HepG2 (cell line): ENCODE data around the gene DFFA. TPM values are rescaled to one million over a fixed set of nuclear protein-coding genes. Genes with fewer than 3 reads are reported as not detected.
A peak's percentile ranks its signal among the peaks of the same experiment; 100 is the strongest.

Experiments used
- CSRNP1 ChIP-seq: sonication (generic); formaldehyde crosslinking; IDR thresholded peaks from 2 replicates; pipeline ENCODE4 v1.8.1; 2023; ENCODE audit warnings: mild to moderate bottlenecking, missing genetic modification reagents
- DMAP1 ChIP-seq: IDR thresholded peaks from 2 replicates; pipeline ENCODE4 v1.6.1; 2016
- HOXA3 ChIP-seq: sonication (generic); formaldehyde crosslinking; IDR thresholded peaks from 2 replicates; pipeline ENCODE4 v1.5.0; 2020; ENCODE audit warnings: missing genetic modification reagents
- HOXA9 ChIP-seq: sonication (generic); formaldehyde crosslinking; IDR thresholded peaks from 2 replicates; pipeline ENCODE4 v1.8.1; 2022; ENCODE audit warnings: missing genetic modification reagents, mild to moderate bottlenecking, moderate library complexity, borderline replicate concordance
- ISX ChIP-seq: sonication (generic); formaldehyde crosslinking; conservative IDR thresholded peaks from 2 replicates; pipeline ENCODE4 v1.5.0; 2020; ENCODE audit warnings: missing genetic modification reagents
- KDM5A ChIP-seq: fragments of 200-600 bp; sonication (generic); IDR thresholded peaks from 2 replicates; pipeline ENCODE4 v1.7.0; 2018; ENCODE audit warnings: antibody characterized with exemption, mild to moderate bottlenecking, low read length, borderline replicate concordance
- MEIS2 ChIP-seq: sonication (generic); formaldehyde crosslinking; IDR thresholded peaks from 2 replicates; pipeline ENCODE4 v1.9.0; 2021; ENCODE audit warnings: mild to moderate bottlenecking, missing genetic modification reagents
- MLXIP ChIP-seq: sonication (generic); formaldehyde crosslinking; IDR thresholded peaks from 2 replicates; pipeline ENCODE4 v1.9.0; 2021; ENCODE audit warnings: missing genetic modification reagents, borderline replicate concordance
- PHF8 ChIP-seq: sonication (generic); formaldehyde crosslinking; IDR thresholded peaks from 2 replicates; pipeline ENCODE4 v1.5.0; 2020; ENCODE audit warnings: missing genetic modification reagents
- RBFOX2 ChIP-seq: fragments of 200-400 bp; formaldehyde crosslinking; IDR thresholded peaks from 2 replicates; pipeline ENCODE4 v1.6.1; 2017; ENCODE audit warnings: low read depth, mild to moderate bottlenecking, low read length
- SRY ChIP-seq: sonication (generic); formaldehyde crosslinking; IDR thresholded peaks from 2 replicates; pipeline ENCODE4 v1.8.0; 2022; ENCODE audit warnings: mild to moderate bottlenecking, missing genetic modification reagents
- SUZ12 ChIP-seq: fragments of 150-350 bp; IDR thresholded peaks from 2 replicates; pipeline ENCODE4 v1.6.1; 2014; ENCODE audit warnings: low read depth, low read length
- TGIF2 ChIP-seq: IDR thresholded peaks from 2 replicates; pipeline ENCODE4 v1.6.1; 2016; ENCODE audit warnings: control low read depth, missing compliant biosample characterization
- ZBTB8A ChIP-seq: sonication (generic); formaldehyde crosslinking; IDR thresholded peaks from 2 replicates; pipeline ENCODE4 v1.4.0; 2020; ENCODE audit warnings: mild to moderate bottlenecking, low read depth, missing genetic modification reagents, borderline replicate concordance
- ZFX ChIP-seq: sonication (generic); formaldehyde crosslinking; IDR thresholded peaks from 2 replicates; pipeline ENCODE4 v1.4.0; 2020; ENCODE audit warnings: mild to moderate bottlenecking, low read depth, missing genetic modification reagents, moderate library complexity
- ZNF205 ChIP-seq: IDR thresholded peaks from 2 replicates; pipeline ENCODE4 v1.6.1; 2018; ENCODE audit warnings: missing biosample characterization, missing genetic modification reagents
- ZNF441 ChIP-seq: sonication (generic); formaldehyde crosslinking; IDR thresholded peaks from 2 replicates; pipeline ENCODE4 v1.7.0; 2021; ENCODE audit warnings: missing genetic modification reagents, borderline replicate concordance
- ZNF446 ChIP-seq: sonication (generic); formaldehyde crosslinking; IDR thresholded peaks from 2 replicates; pipeline ENCODE4 v1.5.0; 2020; ENCODE audit warnings: mild to moderate bottlenecking, missing genetic modification reagents
- ZNF501 ChIP-seq: sonication (generic); formaldehyde crosslinking; IDR thresholded peaks from 2 replicates; pipeline ENCODE4 v1.5.1; 2020; ENCODE audit warnings: mild to moderate bottlenecking, moderate library complexity, missing genetic modification reagents
- ZNF558 ChIP-seq: sonication (generic); formaldehyde crosslinking; IDR thresholded peaks from 2 replicates; pipeline ENCODE4 v1.9.0; 2022; ENCODE audit warnings: mild to moderate bottlenecking, missing genetic modification reagents, borderline replicate concordance
- polyA plus RNA-seq, 8 experiments: library from polyadenylated mRNA; depleted of rRNA in 3 of 8; stranded (reverse) in 7 of 8; unstranded in 1 of 8; fragments of >200 nt; fragmentation: Illumina TruSeq in 4 of 8; extraction: Trizol in 4 of 8; gene quantifications; 2 replicates each; pipeline versions ENCODE4 v1.2.1 to v1.2.3, GENCODE V29; 2011 to 2016; ENCODE audit warnings: low read depth in 4 of 8, missing spikeins in 1 of 8, mixed read lengths in 1 of 8; ENCODE audit not compliant: insufficient read depth in 1 of 8
- total RNA-seq, 5 experiments: library from RNA; depleted of rRNA; stranded (reverse); fragments of >200 nt; fragmentation: Illumina TruSeq; extraction: Trizol; gene quantifications; 2 replicates each; pipeline ENCODE4 v1.2.3, GENCODE V29; 2016; ENCODE audit warnings: low read depth in 1 of 5
- TF ChIP-seq, protein P1 (sequence below): sonication (generic); formaldehyde crosslinking; conservative IDR thresholded peaks from 2 replicates; pipeline ENCODE4 v1.8.0; 2022; ENCODE audit warnings: low read depth, missing genetic modification reagents
- TF ChIP-seq, protein P2 (sequence below): IDR thresholded peaks from 2 replicates; pipeline ENCODE4 v1.6.1; 2016; ENCODE audit warnings: mild to moderate bottlenecking

Gene DFFA
- total and polyA plus RNA-seq, 2 of the 13 experiments (the other 11 are each of a cell fraction or from before 2014, with no cell fraction given) = 16.5 to 33.9 TPM

DNA sequence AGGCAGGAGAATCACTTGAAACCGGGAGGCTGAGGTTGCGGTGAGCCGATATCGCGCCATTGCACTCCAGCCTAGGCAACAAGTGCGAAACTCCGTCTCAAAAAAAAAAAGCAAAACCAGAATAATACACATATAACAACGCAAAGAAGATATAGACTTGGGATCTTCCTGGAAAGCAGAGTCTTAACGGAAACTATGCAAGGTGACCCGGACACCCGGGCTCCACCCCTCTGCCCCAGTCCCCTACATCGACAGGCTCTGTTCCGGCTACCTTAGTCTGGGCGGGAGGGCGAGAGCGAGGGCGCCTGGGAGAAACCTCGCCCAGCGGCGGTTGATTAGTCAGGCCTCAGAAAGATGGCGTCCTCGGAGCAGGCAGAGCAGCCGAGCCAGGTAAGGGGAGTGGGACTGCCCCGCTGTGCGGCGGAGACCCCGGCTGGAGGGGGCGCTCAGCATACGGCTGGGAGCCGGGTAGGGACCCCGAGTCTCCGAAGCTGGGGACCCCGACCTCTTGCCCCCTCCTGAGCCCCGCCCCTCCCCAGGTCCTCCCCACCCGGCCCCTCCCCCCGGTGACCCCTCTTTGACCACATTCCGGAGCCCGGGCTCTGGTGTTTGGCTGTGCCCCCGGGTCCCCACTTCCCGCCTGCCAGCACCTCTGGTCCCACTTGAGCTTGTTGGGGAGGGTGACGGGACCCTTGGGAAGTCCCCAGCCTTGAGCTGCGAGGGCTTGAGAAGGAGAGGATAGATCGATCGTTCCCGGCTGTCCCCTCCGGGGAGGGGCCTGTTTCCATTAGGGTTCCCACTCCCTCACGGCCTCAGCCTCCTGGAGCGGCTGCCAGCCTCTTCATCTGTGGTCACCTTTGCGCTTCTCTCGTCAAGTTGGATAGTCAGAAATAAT, 2.5 kb upstream of the DFFA start, which contains the start of gene PEX14 (continued):
- TF ChIP-seq, protein P1, sequence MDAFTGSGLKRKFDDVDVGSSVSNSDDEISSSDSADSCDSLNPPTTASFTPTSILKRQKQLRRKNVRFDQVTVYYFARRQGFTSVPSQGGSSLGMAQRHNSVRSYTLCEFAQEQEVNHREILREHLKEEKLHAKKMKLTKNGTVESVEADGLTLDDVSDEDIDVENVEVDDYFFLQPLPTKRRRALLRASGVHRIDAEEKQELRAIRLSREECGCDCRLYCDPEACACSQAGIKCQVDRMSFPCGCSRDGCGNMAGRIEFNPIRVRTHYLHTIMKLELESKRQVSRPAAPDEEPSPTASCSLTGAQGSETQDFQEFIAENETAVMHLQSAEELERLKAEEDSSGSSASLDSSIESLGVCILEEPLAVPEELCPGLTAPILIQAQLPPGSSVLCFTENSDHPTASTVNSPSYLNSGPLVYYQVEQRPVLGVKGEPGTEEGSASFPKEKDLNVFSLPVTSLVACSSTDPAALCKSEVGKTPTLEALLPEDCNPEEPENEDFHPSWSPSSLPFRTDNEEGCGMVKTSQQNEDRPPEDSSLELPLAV (CRISPR knock-in tag) = no peak
- peak; percentile 83 for TF ChIP-seq PHF8 (CRISPR knock-in tag)
- TF ChIP-seq, protein P2, sequence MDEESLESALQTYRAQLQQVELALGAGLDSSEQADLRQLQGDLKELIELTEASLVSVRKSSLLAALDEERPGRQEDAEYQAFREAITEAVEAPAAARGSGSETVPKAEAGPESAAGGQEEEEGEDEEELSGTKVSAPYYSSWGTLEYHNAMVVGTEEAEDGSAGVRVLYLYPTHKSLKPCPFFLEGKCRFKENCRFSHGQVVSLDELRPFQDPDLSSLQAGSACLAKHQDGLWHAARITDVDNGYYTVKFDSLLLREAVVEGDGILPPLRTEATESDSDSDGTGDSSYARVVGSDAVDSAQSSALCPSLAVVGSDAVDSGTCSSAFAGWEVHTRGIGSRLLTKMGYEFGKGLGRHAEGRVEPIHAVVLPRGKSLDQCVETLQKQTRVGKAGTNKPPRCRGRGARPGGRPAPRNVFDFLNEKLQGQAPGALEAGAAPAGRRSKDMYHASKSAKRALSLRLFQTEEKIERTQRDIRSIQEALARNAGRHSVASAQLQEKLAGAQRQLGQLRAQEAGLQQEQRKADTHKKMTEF (CRISPR knock-in tag) = peak; percentile 68; the same call in 1 of the 2 replicates
- peak; percentile 61; the same call in 1 of the 2 replicates for TF ChIP-seq DMAP1 (CRISPR knock-in tag)
- TF ChIP-seq SUZ12 = peak; percentile 35; the same call in 1 of the 2 replicates
- no peak for TF ChIP-seq MLXIP (CRISPR knock-in tag)
- peak; percentile 96 for TF ChIP-seq HOXA3 (CRISPR knock-in tag)
- TF ChIP-seq ZBTB8A (CRISPR knock-in tag) = no peak
- peak; percentile 47 for TF ChIP-seq ZFX (CRISPR knock-in tag)
- TF ChIP-seq ZNF501 (CRISPR knock-in tag) = peak; percentile 41; the same call in 1 of the 2 replicates
- 0 out of 2 replicates have a peak, but pooled peaks have one; percentile 43 for TF ChIP-seq MEIS2 (CRISPR knock-in tag)
- TF ChIP-seq RBFOX2 = peak; percentile 85
- TF ChIP-seq HOXA9 (CRISPR knock-in tag) = no peak
- TF ChIP-seq TGIF2 (CRISPR knock-in tag) = peak; percentile 32; the same call in 1 of the 2 replicates
- 0 out of 2 replicates have a peak, but pooled peaks have one; percentile 64 for TF ChIP-seq ZNF446 (CRISPR knock-in tag)
- TF ChIP-seq ZNF441 = no peak
- TF ChIP-seq SRY (CRISPR knock-in tag) = no peak; the same call in 1 of the 2 replicates
- TF ChIP-seq ISX (CRISPR knock-in tag) = 0 out of 2 replicates have a peak, but pooled peaks have one; percentile 63
- peak; percentile 41; the same call in 1 of the 2 replicates for TF ChIP-seq CSRNP1 (CRISPR knock-in tag)
- 0 out of 2 replicates have a peak, but pooled peaks have one; percentile 44 for TF ChIP-seq ZNF558 (CRISPR knock-in tag)
- TF ChIP-seq KDM5A = peak; percentile 72; the same call in 1 of the 2 replicates
- peak; percentile 62; the same call in 1 of the 2 replicates for TF ChIP-seq ZNF205 (CRISPR knock-in tag)
